ENCODE results near the gene LDAH. TPM values are rescaled to one million over a fixed set of nuclear protein-coding genes. Genes with fewer than 3 reads are reported as not detected.

The LDAH gene
- total RNA-seq, 1 experiment from 2014 or later: 15.2 TPM

- H3K9me3 Mint-ChIP-seq: peaks cover 0 to 3% of the 10 kb centered on the region in 2 experiments; a peak in 1 of 5 replicates
- no peak overlapping the region for H3T11ph ChIP-seq (ENCODE audit: low read length)
- H3K56ac ChIP-seq (ENCODE audit: insufficient read length, low read depth, low read length): no peak overlapping the region
- H3K4me2 ChIP-seq (ENCODE audit: insufficient read depth, insufficient read length, low read length): no peak overlapping the region
- TF ChIP-seq CTCF (conservative IDR thresholded peaks at IDR 0.05): no peak
- H3K36me3 Mint-ChIP-seq (ENCODE audit: insufficient read depth in 1 of 3, low read depth in 3 of 3): no peaks in the 10 kb centered on the region
- no peak overlapping the region for H2BK12ac ChIP-seq (ENCODE audit: insufficient read length, low read depth, low read length)
- no peak overlapping the region for H4K91ac ChIP-seq (ENCODE audit: insufficient read length, low read depth, low read length)
- no peaks in the 10 kb centered on the region for H3K23me2 ChIP-seq (ENCODE audit: insufficient read length, low read depth, low read length, poor library complexity, severe bottlenecking)
- H2BK5ac ChIP-seq (ENCODE audit: insufficient read length, low read length): no peak overlapping the region
- no peaks in the 10 kb centered on the region for H3K4me1 ChIP-seq (ENCODE audit: insufficient read depth, low read length)
- no peak overlapping the region for H3K4me3 Mint-ChIP-seq
- no peak overlapping the region for H2BK20ac ChIP-seq (ENCODE audit: low read depth, low read length, poor library complexity, severe bottlenecking)
- H4K5ac ChIP-seq (ENCODE audit: insufficient read length, low read depth, low read length): no peak overlapping the region
- no peak overlapping the region for H2AFZ ChIP-seq (ENCODE audit: low read length)
- peaks cover 12% of the 10 kb centered on the region for H3K27me3 Mint-ChIP-seq (ENCODE audit: low read depth)
- no peak overlapping the region for H3K27ac Mint-ChIP-seq
- H3K9me3 ChIP-seq (ENCODE audit: control insufficient read depth, low read depth, low read length): no peaks in the 10 kb centered on the region
- no peak overlapping the region for H3K9ac ChIP-seq (ENCODE audit: extremely low read depth, insufficient read length, low read length)
- H3K4ac ChIP-seq (ENCODE audit: low read depth, low read length): no peak overlapping the region
- no peak overlapping the region for H2BK15ac ChIP-seq (ENCODE audit: low read depth, low read length)
- H3K14ac ChIP-seq (ENCODE audit: insufficient read depth, low read length): no peak overlapping the region
- no peaks in the 10 kb centered on the region for H3K27me3 ChIP-seq (ENCODE audit: insufficient read depth, low read length)
- no peak overlapping the region for H2AK5ac ChIP-seq (ENCODE audit: insufficient read length, low read length)
- no peak overlapping the region for H3K18ac ChIP-seq (ENCODE audit: insufficient read length, low read depth, low read length)
- WGBS (ENCODE audit: extremely low coverage, insufficient read length, low lambda C conversion rate): no CpG with 5 or more reads among the region's 6 CpGs
- no peak overlapping the region for H3K27ac ChIP-seq (ENCODE audit: insufficient read length, low read depth, low read length)
- H3K23ac ChIP-seq (ENCODE audit: insufficient read length, low read depth, low read length): no peak overlapping the region
- H4K20me1 ChIP-seq (ENCODE audit: control insufficient read depth, insufficient read depth, insufficient read length): no peaks in the 10 kb centered on the region
- DNase-seq: no peak
- no peak overlapping the region for H2BK120ac ChIP-seq (ENCODE audit: low read depth, low read length, poor library complexity, severe bottlenecking)
- H3K4me1 Mint-ChIP-seq: no peaks in the 10 kb centered on the region
- H3K79me1 ChIP-seq (ENCODE audit: insufficient read depth, low read depth, low read length, poor library complexity, severe bottlenecking): no peaks in the 10 kb centered on the region
- no peaks in the 10 kb centered on the region for H3K79me2 ChIP-seq (ENCODE audit: insufficient read depth, low read length)
- H4K8ac ChIP-seq (replicated peaks; ENCODE audit: insufficient read length, low read depth, low read length): no peak overlapping the region
These were observed 29.2 kb upstream of the LDAH start for GRCh38 chr2:20852139-20852538.
